ENCODE measurements around the gene DENND10. TPM values are rescaled to one million over a fixed set of nuclear protein-coding genes. Genes with fewer than 3 reads are reported as not detected.

Gene DENND10
- total and polyA plus RNA-seq, 8 donors, result 7.2 to 16.3 (median 9.7) TPM

GRCh38 chr10:119113751-119114732 lies 10.1 kb downstream of the DENND10 start:
- no peak overlapping the region for H3K27ac ChIP-seq
- FAIRE-seq (no peak), ATAC-seq (peak in 2 of 4 donors; percentile 19 to 70), DNase-seq (no peak)
- intact Hi-C loops (cut with DNase I), result no loop called here
- no peak overlapping the region for H3K4me3 ChIP-seq
- WGBS, 2 donors, result 91 to 92% methylated on average over 11 of the region's 11 CpGs
- peaks cover 0 to 20% (median 12%) of the 10 kb centered on the region in 3 donors for H3K36me3 ChIP-seq
- no peaks in the 10 kb centered on the region for H3K4me1 ChIP-seq
- H3K27me3 ChIP-seq, result no peaks in the 10 kb centered on the region
- no peaks in the 10 kb centered on the region for H3K9me3 ChIP-seq
- TF ChIP-seq, protein P1, sequence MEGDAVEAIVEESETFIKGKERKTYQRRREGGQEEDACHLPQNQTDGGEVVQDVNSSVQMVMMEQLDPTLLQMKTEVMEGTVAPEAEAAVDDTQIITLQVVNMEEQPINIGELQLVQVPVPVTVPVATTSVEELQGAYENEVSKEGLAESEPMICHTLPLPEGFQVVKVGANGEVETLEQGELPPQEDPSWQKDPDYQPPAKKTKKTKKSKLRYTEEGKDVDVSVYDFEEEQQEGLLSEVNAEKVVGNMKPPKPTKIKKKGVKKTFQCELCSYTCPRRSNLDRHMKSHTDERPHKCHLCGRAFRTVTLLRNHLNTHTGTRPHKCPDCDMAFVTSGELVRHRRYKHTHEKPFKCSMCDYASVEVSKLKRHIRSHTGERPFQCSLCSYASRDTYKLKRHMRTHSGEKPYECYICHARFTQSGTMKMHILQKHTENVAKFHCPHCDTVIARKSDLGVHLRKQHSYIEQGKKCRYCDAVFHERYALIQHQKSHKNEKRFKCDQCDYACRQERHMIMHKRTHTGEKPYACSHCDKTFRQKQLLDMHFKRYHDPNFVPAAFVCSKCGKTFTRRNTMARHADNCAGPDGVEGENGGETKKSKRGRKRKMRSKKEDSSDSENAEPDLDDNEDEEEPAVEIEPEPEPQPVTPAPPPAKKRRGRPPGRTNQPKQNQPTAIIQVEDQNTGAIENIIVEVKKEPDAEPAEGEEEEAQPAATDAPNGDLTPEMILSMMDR (IDR thresholded peaks at IDR 0.05), result no peak

GRCh38 chr10:119115926-119116325 lies 12.0 kb downstream of the DENND10 start:
- Histone ChIP-seq H3K4me1 (peaks cover 0 to 7% (median 0%) of the 10 kb centered on the region in 3 donors), H3K9me3 (no peaks in the 10 kb centered on the region), H3K4me3 (no peak overlapping the region), H3K27me3 (no peaks in the 10 kb centered on the region), H3K27ac (no peak overlapping the region), H3K36me3 (peaks cover 0 to 12% (median 8%) of the 10 kb centered on the region in 3 donors)
- DNase-seq, result no peak
- WGBS, 2 donors, result 90 to 91% methylated on average over 9 of the region's 9 CpGs
- FAIRE-seq, result no peak
- ATAC-seq, result no peak
- TF ChIP-seq, protein P1 (IDR thresholded peaks at IDR 0.05), result no peak
- intact Hi-C loops (cut with DNase I), result no loop called here

DNA sequence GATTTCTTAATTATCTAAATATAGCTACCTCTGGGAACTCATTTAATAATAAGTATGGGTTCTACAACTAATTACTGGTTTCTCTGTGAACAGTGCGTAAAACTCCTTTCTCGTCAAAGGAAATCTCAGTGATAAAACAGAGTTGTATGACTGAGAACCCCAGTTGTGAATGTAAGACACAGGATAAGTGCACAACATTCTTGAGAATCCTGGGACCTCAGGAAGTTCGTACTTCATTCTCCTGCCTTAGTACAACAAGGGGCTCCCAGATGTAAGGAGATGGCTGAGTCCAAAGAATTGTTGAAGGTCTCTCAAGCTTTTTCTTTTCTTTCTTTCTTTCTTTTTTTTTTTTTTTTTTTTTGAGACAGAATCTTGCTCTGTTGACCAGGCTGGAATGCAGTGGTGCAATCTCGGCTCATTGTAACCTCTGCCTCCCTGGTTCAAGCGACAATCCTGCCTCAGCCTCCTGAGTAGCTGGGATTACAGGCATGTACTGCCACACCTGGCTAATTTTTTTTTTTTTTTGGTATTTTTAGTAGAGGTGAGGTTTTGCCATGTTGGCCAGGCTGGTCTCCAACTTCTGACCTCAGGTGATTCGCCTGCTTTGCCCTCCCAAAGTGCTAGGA lies 12.5 kb downstream of the DENND10 start:
- Histone ChIP-seq H3K4me1 (peaks cover 0 to 7% (median 0%) of the 10 kb centered on the region in 3 donors), H3K27ac (no peak overlapping the region), H3K9me3 (no peaks in the 10 kb centered on the region), H3K27me3 (no peaks in the 10 kb centered on the region), H3K4me3 (no peak overlapping the region), H3K36me3 (peaks cover 0 to 11% (median 5%) of the 10 kb centered on the region in 3 donors)
- ATAC-seq (no peak), FAIRE-seq (no peak), DNase-seq (no peak)
- WGBS, 2 donors, result 95 to 96% methylated on average over 6 of the region's 6 CpGs
- intact Hi-C loops (cut with DNase I), result no loop called here
- TF ChIP-seq, protein P1 (IDR thresholded peaks at IDR 0.05), result no peak

GRCh38 chr10:119118231-119118630 lies 14.3 kb downstream of the DENND10 start:
- ATAC-seq (no peak), FAIRE-seq (no peak), DNase-seq (peak in 1 of 6 donors; percentile 5)
- Histone ChIP-seq H3K4me3 (no peak overlapping the region), H3K36me3 (peaks cover 0 to 11% (median 0%) of the 10 kb centered on the region in 3 donors), H3K9me3 (no peaks in the 10 kb centered on the region), H3K27ac (no peak overlapping the region), H3K27me3 (no peaks in the 10 kb centered on the region), H3K4me1 (peaks cover 0 to 7% (median 0%) of the 10 kb centered on the region in 3 donors)
- TF ChIP-seq, protein P1 (IDR thresholded peaks at IDR 0.05), result no peak
- intact Hi-C loops (cut with DNase I), result no loop called here
- 95 to 96% methylated on average over 5 of the region's 5 CpGs for WGBS, 2 donors

Data from pancreas (tissue), 10 donors.